GM21528 (cell line): ENCODE results near the gene HAT1.
"Not testable (repeated sequence)": the region's sequence is repeated elsewhere in the genome, so short reads cannot be mapped to it uniquely, and the experiment has no call there.

ENCODE experiments used
- ATAC-seq: cut with Tn5 transposase; IDR thresholded peaks from one replicate; pipeline ENCODE4 v1.9.1; 2021; ENCODE audit warnings: mild to moderate bottlenecking, moderate library complexity; ENCODE audit not compliant: unreplicated experiment, low FRiP score

HAT1 gene

GRCh38 chr2:171966688-171967087 is 44.4 kb downstream of the HAT1 start:
- ATAC-seq, result no peak

GRCh38 chr2:171968509-171968908 is 46.2 kb downstream of the HAT1 start:
- no peak for ATAC-seq

- ATAC-seq, result no peak
Observed at GRCh38 chr2:171972329-171972982, 50.2 kb downstream of the HAT1 start.

GRCh38 chr2:171979103-171979502 is 56.8 kb downstream of the HAT1 start:
- ATAC-seq, result no peak

- not testable (repeated sequence) for ATAC-seq
Observed at GRCh38 chr2:171983924-171984323, 61.7 kb downstream of the HAT1 start.

DNA sequence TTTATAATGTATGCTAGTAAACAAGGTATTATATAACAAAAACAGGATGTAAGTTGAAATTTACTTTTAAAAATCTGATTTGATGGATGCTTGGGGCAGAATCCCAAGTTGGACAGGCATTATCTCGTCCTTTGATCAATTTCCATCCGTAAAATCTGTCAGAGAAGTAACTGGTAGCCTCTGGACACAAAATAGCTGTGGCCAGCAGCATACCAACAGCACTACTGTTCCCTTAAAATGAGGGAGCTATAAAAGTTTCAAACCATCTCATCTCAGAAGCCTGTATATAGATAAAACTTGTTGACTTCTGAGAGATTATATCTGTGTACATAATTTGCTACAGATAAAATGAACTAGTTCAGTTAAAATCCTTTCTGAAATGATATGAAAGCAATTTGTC is 62.8 kb downstream of the HAT1 start:
- ATAC-seq, result no peak

DNA sequence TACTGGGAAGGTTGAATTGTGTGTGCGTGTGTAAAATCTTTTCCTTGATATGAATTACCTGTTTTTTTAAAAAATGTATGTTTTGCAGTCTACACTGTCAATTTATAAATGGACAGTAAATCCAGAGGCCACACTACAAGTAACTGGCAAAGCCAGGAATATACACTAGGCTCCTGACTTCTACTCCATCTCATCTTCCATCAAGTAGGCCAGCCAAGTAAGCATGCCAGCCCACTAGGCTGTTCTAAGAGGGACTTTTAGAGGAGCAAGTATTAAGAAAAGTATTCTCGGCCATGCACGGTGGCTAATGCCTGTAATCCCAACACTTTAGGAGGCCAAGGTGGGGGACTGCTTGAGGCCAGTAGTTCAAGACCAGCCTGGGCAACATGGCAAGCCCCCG is 64.5 kb downstream of the HAT1 start:
- no peak for ATAC-seq

- no peak for ATAC-seq
Observed at GRCh38 chr2:171991027-171991426, 68.8 kb downstream of the HAT1 start.

DNA sequence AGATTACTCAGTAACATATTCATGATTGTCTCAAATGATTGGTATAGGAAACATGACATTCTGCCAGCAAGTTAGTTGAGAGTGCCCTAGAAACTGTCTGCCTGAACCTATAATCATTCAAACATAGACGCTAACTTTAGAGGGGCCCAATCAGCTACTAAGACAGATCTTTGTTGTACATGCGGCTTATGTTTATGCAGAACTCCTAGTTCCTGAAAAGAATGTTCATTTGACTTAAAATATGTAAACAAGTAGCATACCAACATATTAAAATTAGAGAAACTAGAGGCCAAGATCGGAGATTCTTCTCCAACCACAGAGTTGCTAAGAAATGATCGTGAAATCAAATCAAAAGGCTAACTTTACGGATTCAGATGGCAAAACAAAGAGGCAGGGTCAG is 73.3 kb downstream of the HAT1 start:
- no peak for ATAC-seq

GRCh38 chr2:171996021-171996420 is 73.8 kb downstream of the HAT1 start:
- no peak for ATAC-seq

DNA sequence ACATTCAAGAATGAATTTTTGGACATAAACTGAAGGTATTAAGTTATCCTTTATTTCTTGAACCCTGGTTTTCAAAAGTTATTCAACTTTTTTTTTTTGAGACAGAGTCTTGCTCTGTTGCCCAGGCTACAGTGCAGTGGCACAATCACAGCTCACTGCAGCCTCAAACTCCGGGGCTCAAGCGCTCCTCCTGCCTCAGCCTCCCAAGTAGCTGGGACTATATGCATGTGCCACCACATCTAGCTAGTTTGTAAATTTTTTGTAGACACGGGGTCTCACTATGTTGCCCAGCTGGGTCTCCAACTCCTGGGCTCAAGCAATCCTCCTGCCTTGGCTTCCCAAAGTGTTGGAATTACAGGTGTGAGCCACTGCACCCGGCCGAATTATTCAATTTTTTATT is 74.8 kb downstream of the HAT1 start:
- not testable (repeated sequence) for ATAC-seq

- ATAC-seq, result no peak
Observed at GRCh38 chr2:171999161-171999560, 76.9 kb downstream of the HAT1 start.

GRCh38 chr2:171999604-172000469 is 77.6 kb downstream of the HAT1 start, which contains the start of gene METAP1D:
Gene METAP1D (plus strand): TSS chr2:171999953. CDS start chr2:171999970, 17 bp downstream.
- peak; percentile 94 for ATAC-seq

- no peak for ATAC-seq
Observed at GRCh38 chr2:172000696-172001361, 78.6 kb downstream of the HAT1 start.

DNA sequence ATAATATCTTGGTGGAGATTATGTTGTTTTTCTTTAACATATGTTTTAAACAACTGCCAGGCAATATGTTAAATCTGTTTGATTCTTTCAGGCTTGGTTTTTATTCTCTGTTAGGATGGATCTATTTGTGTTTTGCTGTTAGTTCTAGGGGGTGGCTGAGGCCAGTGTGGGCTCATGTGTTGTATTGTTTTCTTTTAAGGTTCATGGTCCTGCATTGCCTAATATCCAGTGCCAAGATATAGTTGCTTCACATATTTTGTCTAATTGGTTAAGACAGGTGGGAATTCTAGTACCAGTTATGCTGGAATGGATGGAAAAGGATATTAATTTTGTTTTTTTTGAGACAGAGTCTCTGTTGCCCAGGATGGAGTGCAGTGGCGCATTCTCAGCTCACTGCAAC is 85.1 kb downstream of the HAT1 start:
- no peak for ATAC-seq

GRCh38 chr2:172009823-172010222 is 87.6 kb downstream of the HAT1 start:
- ATAC-seq, result no peak

DNA sequence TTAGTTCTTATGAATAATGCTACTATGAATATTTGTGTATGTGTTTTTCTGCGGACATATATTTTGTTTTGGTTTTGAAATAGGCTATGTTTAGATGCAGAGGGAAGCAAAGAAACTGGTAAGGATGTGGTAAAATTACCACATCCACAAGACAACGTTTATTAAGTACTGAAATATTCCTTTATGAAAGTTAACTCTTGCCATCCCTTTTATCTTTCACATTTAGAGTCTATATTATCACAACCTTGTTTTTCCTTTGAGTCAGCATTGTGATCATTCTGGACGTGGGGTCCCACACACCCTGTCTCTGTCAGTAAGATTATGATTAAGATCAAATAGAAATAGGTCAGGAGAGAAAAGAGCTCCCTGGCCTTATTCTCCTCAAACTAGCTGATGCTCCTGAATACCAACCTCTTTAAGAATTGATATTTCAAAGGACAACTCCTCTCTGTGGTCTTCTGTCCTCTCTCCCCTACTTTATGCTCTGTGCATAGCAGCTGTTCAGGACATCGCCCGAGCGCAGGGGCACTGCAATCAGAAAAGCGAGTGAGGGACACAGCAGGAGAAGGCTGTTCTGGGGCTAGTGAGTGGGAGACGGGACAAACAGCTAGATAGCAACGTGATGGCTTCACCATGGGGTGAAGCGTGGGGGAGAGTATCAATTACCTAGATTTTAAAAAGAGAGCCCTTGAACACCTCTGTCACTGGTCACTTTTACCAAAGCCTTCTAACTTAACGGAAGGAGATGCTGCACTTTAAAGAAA is 89.7 kb downstream of the HAT1 start:
- ATAC-seq, result no peak

- no peak for ATAC-seq
Observed at GRCh38 chr2:172012677-172013391, 90.6 kb downstream of the HAT1 start.

DNA sequence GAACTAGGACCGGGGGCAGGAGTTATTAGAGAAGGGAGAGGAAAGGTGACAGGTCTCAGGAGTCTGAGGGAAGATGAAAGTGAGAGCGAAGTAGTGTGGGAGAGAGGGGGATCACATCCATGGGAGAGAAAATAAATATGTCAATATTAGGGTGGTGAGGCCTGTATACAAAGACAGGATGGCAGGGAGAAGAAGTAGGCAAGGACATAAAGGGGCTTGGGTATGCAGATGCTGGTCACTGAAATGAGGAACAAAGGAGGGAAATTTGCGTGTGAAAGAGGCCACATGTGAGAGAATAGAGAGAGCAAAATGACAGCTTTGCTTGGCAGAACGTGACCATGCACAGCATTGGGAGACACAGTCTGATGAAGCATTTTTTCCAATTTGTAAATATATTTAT is 91.1 kb downstream of the HAT1 start:
- ATAC-seq, result no peak
